ENCODE data around the gene RNF6. TPM values are rescaled to one million over a fixed set of nuclear protein-coding genes. Genes with fewer than 3 reads are reported as not detected.
A peak's percentile ranks its signal among the peaks of the same experiment; 100 is the strongest.

The RNF6 gene
- total and polyA plus RNA-seq, 9 donors = 20.6 to 36.9 (median 27.5) TPM

GRCh38 chr13:26208287-26208686 lies 13.8 kb downstream of the RNF6 start:
- H3K4me1 ChIP-seq (ENCODE audit: control insufficient read depth, insufficient read depth, low read length) = no peaks in the 10 kb centered on the region
- no peak for DNase-seq
- H3K9me3 ChIP-seq (replicated peaks; ENCODE audit: control insufficient read depth, low read depth, low read length) = no peaks in the 10 kb centered on the region
- H3K27ac ChIP-seq (ENCODE audit: low read length) = no peak overlapping the region
- no peak overlapping the region for H3K4me3 ChIP-seq (ENCODE audit: low read length)
- 100% methylated on average over 1 of the region's 1 CpG for WGBS (ENCODE audit: insufficient coverage)
- H3K36me3 ChIP-seq (ENCODE audit: control insufficient read depth, insufficient read depth, low read length) = peaks cover 18% of the 10 kb centered on the region
- no peaks in the 10 kb centered on the region for H3K27me3 ChIP-seq (ENCODE audit: control insufficient read depth, insufficient read depth, low read length)

DNA sequence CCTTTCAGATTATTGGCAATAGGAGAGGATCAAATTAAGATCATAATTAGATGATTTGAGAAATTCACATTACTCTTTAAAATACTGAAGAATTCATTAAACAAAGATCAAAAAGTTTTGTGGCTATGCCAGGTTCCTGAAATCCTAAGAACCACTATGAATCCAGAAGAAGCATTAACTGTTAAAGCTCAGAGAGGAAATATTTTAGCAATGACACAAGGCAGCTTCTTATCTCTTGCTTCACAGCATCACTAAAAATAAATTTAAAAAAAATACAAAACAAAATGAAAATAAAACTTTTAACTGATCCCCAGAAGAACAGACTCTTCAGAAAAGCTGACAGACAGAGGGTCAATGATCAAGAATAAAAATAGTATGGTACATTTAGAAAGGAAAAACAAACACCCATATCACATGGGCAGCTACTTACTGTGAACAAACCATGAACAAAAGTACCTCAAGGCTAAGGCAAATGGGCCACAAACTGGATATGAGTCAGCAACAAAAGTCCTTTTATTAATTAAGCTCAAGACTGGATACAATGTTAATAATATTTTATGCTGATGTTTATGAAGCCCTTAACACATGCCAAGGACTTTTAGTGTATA lies 19.6 kb downstream of the RNF6 start:
- H3K4me1 ChIP-seq (ENCODE audit: control insufficient read depth, insufficient read depth, low read length) = no peaks in the 10 kb centered on the region
- H3K36me3 ChIP-seq (ENCODE audit: control insufficient read depth, insufficient read depth, low read length) = peaks cover 3% of the 10 kb centered on the region
- no peak overlapping the region for H3K27ac ChIP-seq (ENCODE audit: low read length)
- DNase-seq = no peak
- no peaks in the 10 kb centered on the region for H3K9me3 ChIP-seq (replicated peaks; ENCODE audit: control insufficient read depth, low read depth, low read length)
- no peak overlapping the region for H3K4me3 ChIP-seq (ENCODE audit: low read length)
- H3K27me3 ChIP-seq (ENCODE audit: control insufficient read depth, insufficient read depth, low read length) = no peaks in the 10 kb centered on the region

GRCh38 chr13:26200811-26201210 lies 21.3 kb downstream of the RNF6 start:
- DNase-seq = no peak
- H3K36me3 ChIP-seq (ENCODE audit: control insufficient read depth, insufficient read depth, low read length) = no peaks in the 10 kb centered on the region
- no peaks in the 10 kb centered on the region for H3K4me1 ChIP-seq (ENCODE audit: control insufficient read depth, insufficient read depth, low read length)
- H3K4me3 ChIP-seq (ENCODE audit: low read length) = no peak overlapping the region
- H3K9me3 ChIP-seq (replicated peaks; ENCODE audit: control insufficient read depth, low read depth, low read length) = no peaks in the 10 kb centered on the region
- H3K27ac ChIP-seq (ENCODE audit: low read length) = no peak overlapping the region
- H3K27me3 ChIP-seq (ENCODE audit: control insufficient read depth, insufficient read depth, low read length) = no peaks in the 10 kb centered on the region

GRCh38 chr13:26198116-26198515 lies 24.0 kb downstream of the RNF6 start:
- Histone ChIP-seq H3K36me3 (ENCODE audit: control insufficient read depth, insufficient read depth, low read length) (no peaks in the 10 kb centered on the region), H3K4me3 (ENCODE audit: low read length) (no peak overlapping the region), H3K9me3 (replicated peaks; ENCODE audit: control insufficient read depth, low read depth, low read length) (peaks cover 2% of the 10 kb centered on the region), H3K4me1 (ENCODE audit: control insufficient read depth, insufficient read depth, low read length) (no peaks in the 10 kb centered on the region), H3K27ac (ENCODE audit: low read length) (no peak overlapping the region), H3K27me3 (ENCODE audit: control insufficient read depth, insufficient read depth, low read length) (no peaks in the 10 kb centered on the region)
- DNase-seq = no peak

DNA sequence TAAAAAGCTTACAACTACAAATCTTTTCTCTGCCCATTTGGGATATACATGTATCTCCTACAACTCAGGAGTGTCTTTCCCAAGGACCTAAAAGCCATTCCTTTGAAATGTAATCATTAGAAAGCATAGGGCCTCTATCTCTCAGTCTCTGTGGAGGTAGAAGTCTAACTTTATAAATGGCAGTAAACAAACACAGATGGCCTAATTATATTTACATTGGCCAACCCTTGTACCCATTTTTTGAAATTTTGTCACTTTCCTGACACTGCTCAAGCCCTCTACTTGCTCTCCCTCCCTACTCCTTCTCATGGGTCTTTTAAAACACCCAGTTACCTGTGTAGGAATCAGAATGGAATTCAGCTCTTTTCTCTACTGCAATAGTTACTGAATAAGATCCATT lies 24.8 kb downstream of the RNF6 start:
- H3K27ac ChIP-seq (ENCODE audit: low read length) = no peak overlapping the region
- no peaks in the 10 kb centered on the region for H3K36me3 ChIP-seq (ENCODE audit: control insufficient read depth, insufficient read depth, low read length)
- no peaks in the 10 kb centered on the region for H3K4me1 ChIP-seq (ENCODE audit: control insufficient read depth, insufficient read depth, low read length)
- DNase-seq = no peak
- H3K4me3 ChIP-seq (ENCODE audit: low read length) = no peak overlapping the region
- no peaks in the 10 kb centered on the region for H3K27me3 ChIP-seq (ENCODE audit: control insufficient read depth, insufficient read depth, low read length)
- H3K9me3 ChIP-seq (replicated peaks; ENCODE audit: control insufficient read depth, low read depth, low read length) = peaks cover 6% of the 10 kb centered on the region

- H3K27ac ChIP-seq (ENCODE audit: low read length) = no peak overlapping the region
- no peaks in the 10 kb centered on the region for H3K9me3 ChIP-seq (replicated peaks; ENCODE audit: control insufficient read depth, low read depth, low read length)
- peak overlapping the region; percentile 29 for H3K4me3 ChIP-seq (ENCODE audit: low read length)
- H3K36me3 ChIP-seq (ENCODE audit: control insufficient read depth, insufficient read depth, low read length) = no peaks in the 10 kb centered on the region
- H3K27me3 ChIP-seq (ENCODE audit: control insufficient read depth, insufficient read depth, low read length) = no peaks in the 10 kb centered on the region
- H3K4me1 ChIP-seq (ENCODE audit: control insufficient read depth, insufficient read depth, low read length) = peaks cover 5% of the 10 kb centered on the region
- peak; percentile 8 for DNase-seq
- 52% methylated on average over 20 of the region's 22 CpGs for WGBS (ENCODE audit: insufficient coverage)
Observed at GRCh38 chr13:26186995-26187394, 35.1 kb downstream of the RNF6 start.

- WGBS (ENCODE audit: insufficient coverage) = under 1% methylated on average over 53 of the region's 76 CpGs
- H3K9me3 ChIP-seq (replicated peaks; ENCODE audit: control insufficient read depth, low read depth, low read length) = no peaks in the 10 kb centered on the region
- DNase-seq = peak; percentile 96
- no peaks in the 10 kb centered on the region for H3K36me3 ChIP-seq (ENCODE audit: control insufficient read depth, insufficient read depth, low read length)
- H3K4me3 ChIP-seq (ENCODE audit: low read length) = peak overlapping the region; percentile 48
- H3K4me1 ChIP-seq (ENCODE audit: control insufficient read depth, insufficient read depth, low read length) = peaks cover 5% of the 10 kb centered on the region
- H3K27me3 ChIP-seq (ENCODE audit: control insufficient read depth, insufficient read depth, low read length) = no peaks in the 10 kb centered on the region
- peak overlapping the region; percentile 58 for H3K27ac ChIP-seq (ENCODE audit: low read length)
Observed at GRCh38 chr13:26186118-26186870, 35.8 kb downstream of the RNF6 start.

- Histone ChIP-seq H3K36me3 (ENCODE audit: control insufficient read depth, insufficient read depth, low read length) (no peaks in the 10 kb centered on the region), H3K9me3 (replicated peaks; ENCODE audit: control insufficient read depth, low read depth, low read length) (no peaks in the 10 kb centered on the region), H3K27me3 (ENCODE audit: control insufficient read depth, insufficient read depth, low read length) (no peaks in the 10 kb centered on the region), H3K4me3 (ENCODE audit: low read length) (peak overlapping the region; percentile 48), H3K27ac (ENCODE audit: low read length) (peak overlapping the region; percentile 58), H3K4me1 (ENCODE audit: control insufficient read depth, insufficient read depth, low read length) (peaks cover 5% of the 10 kb centered on the region)
- 15% methylated on average over 5 of the region's 8 CpGs for WGBS (ENCODE audit: insufficient coverage)
- no peak for DNase-seq
Observed at GRCh38 chr13:26185720-26186117, 36.4 kb downstream of the RNF6 start.

DNA sequence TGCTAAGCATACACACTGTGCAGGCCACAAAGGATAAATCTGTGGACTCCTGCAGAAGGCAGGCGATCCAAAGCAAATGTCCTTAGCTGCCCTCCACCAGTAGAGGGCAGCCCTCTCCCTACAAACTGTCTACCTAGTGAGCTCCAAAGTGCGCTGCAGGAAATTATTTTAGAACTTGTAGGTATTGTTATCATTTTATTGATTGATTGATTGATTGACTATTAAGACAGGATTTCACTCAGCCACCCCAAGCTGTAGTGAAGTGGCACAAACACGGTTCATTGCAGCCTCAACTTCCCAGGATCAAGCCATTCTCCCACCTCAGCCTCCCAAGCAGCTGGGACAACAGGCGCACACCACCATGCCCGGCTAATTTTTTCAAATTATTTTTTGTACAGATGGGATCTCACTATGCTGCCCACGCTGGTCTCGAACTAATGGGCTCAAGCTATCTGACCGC lies 37.3 kb downstream of the RNF6 start:
- peak; percentile 83 for DNase-seq

DNA sequence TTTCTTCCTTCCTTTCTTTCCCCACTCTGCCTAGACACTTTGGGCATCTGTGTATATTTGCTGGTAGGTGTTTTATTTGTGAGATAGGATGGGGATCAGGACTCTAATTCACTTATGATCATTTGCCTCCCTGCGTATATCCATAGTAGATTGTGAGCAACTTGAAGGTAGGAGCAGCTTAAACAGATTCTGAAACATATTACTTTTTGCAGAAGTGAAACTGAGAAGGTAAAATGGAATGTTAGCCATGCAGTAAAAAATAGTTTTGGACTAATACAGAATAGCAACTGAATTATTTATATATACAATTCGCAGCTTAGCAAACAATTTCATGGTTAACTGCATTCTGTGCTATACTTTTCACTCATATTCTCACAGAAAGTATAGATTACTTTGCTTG lies 38.7 kb downstream of the RNF6 start:
- Histone ChIP-seq H3K27me3 (ENCODE audit: control insufficient read depth, insufficient read depth, low read length) (no peaks in the 10 kb centered on the region), H3K4me1 (ENCODE audit: control insufficient read depth, insufficient read depth, low read length) (peaks cover 5% of the 10 kb centered on the region), H3K4me3 (ENCODE audit: low read length) (no peak overlapping the region), H3K27ac (ENCODE audit: low read length) (no peak overlapping the region), H3K9me3 (replicated peaks; ENCODE audit: control insufficient read depth, low read depth, low read length) (no peaks in the 10 kb centered on the region), H3K36me3 (ENCODE audit: control insufficient read depth, insufficient read depth, low read length) (no peaks in the 10 kb centered on the region)
- DNase-seq = no peak
- no CpG with 5 or more reads among the region's 2 CpGs for WGBS (ENCODE audit: insufficient coverage)

More for the DNA sequence above, 37.3 kb downstream of the RNF6 start:
- Histone ChIP-seq H3K4me3 (ENCODE audit: low read length) (no peak overlapping the region), H3K27ac (ENCODE audit: low read length) (no peak overlapping the region), H3K9me3 (replicated peaks; ENCODE audit: control insufficient read depth, low read depth, low read length) (no peaks in the 10 kb centered on the region), H3K36me3 (ENCODE audit: control insufficient read depth, insufficient read depth, low read length) (no peaks in the 10 kb centered on the region), H3K27me3 (ENCODE audit: control insufficient read depth, insufficient read depth, low read length) (no peaks in the 10 kb centered on the region), H3K4me1 (ENCODE audit: control insufficient read depth, insufficient read depth, low read length) (peaks cover 5% of the 10 kb centered on the region)
- WGBS (ENCODE audit: insufficient coverage) = 83% methylated on average over 5 of the region's 8 CpGs

All from muscle of leg (tissue), 11 donors.